Smooth muscle cell (in vitro differentiated cells): ENCODE results near the gene NEK6. TPM values are rescaled to one million over a fixed set of nuclear protein-coding genes. Genes with fewer than 3 reads are reported as not detected.
A peak's percentile ranks its signal among the peaks of the same experiment; 100 is the strongest.

ENCODE experiments used
- DNase-seq: peaks from one replicate; lab custom pipeline; 2025; ENCODE audit not compliant: unreplicated experiment; lab: John Stamatoyannopoulos, UW
- H2AFZ ChIP-seq: fragments of 200-600 bp; sonication (generic); 2 replicates; pipeline ENCODE4 v1.6.0; 2016; ENCODE audit warnings: antibody characterized with exemption, low read depth, mild to moderate bottlenecking
- H3F3A ChIP-seq: fragments of 200-600 bp; sonication (generic); 2 replicates; pipeline ENCODE4 v1.6.0; 2017; ENCODE audit warnings: antibody characterized with exemption, low read depth
- H3K27ac ChIP-seq: fragments of 200-600 bp; sonication (generic); 2 replicates; pipeline ENCODE4 v1.5.1; 2016; ENCODE audit warnings: low read depth, mild to moderate bottlenecking
- H3K27me3 ChIP-seq: fragments of 200-600 bp; sonication (generic); 2 replicates; pipeline ENCODE4 v1.6.1; 2016; ENCODE audit warnings: low read depth, mild to moderate bottlenecking
- H3K36me3 ChIP-seq: fragments of 200-600 bp; sonication (generic); 2 replicates; pipeline ENCODE4 v1.5.1; 2016; ENCODE audit warnings: low read depth
- H3K4me1 ChIP-seq: fragments of 200-600 bp; sonication (generic); 2 replicates; pipeline ENCODE4 v1.5.1; 2016; ENCODE audit warnings: low read depth
- H3K4me2 ChIP-seq: fragments of 200-600 bp; sonication (generic); 2 replicates; pipeline ENCODE4 v1.6.0; 2016; ENCODE audit warnings: mild to moderate bottlenecking
- H3K4me3 ChIP-seq: fragments of 200-600 bp; sonication (generic); 2 replicates; pipeline ENCODE4 v1.5.1; 2016; ENCODE audit warnings: mild to moderate bottlenecking
- H3K79me2 ChIP-seq: fragments of 200-600 bp; sonication (generic); 2 replicates; pipeline ENCODE4 v1.6.0; 2016; ENCODE audit warnings: low read depth, mild to moderate bottlenecking
- H3K9ac ChIP-seq: fragments of 200-600 bp; sonication (generic); 2 replicates; pipeline ENCODE4 v1.6.0; 2016; ENCODE audit warnings: low read depth
- H3K9me3 ChIP-seq: fragments of 200-600 bp; sonication (generic); replicated peaks from 2 replicates; pipeline ENCODE4 v1.5.1; 2016; ENCODE audit warnings: low read depth
- H4K20me1 ChIP-seq: fragments of 200-600 bp; sonication (generic); 2 replicates; pipeline ENCODE4 v1.6.0; 2016; ENCODE audit warnings: low read depth
- CTCF ChIP-seq: fragments of 200-600 bp; sonication (generic); IDR thresholded peaks from 2 replicates; pipeline ENCODE4 v1.5.1; 2017; ENCODE audit warnings: borderline replicate concordance, mild to moderate bottlenecking, antibody characterized with exemption; ENCODE audit not compliant: insufficient read depth, poor library complexity, severe bottlenecking
- WGBS: methylation state at CpG from one replicate; pipeline ENCODE4 v1.1.7; 2016; ENCODE audit warnings: low lambda C conversion rate; 5-methylcytosine and 5-hydroxymethylcytosine counted together
- polyA plus RNA-seq: library from polyadenylated mRNA; unstranded; fragments of >200 nt; fragmentation: Nextera tagmentation; extraction: Ambion mirVana; gene quantifications from 2 replicates; pipeline ENCODE4 v1.2.1, GENCODE V29; 2016
- total RNA-seq: library from RNA; depleted of rRNA; stranded (reverse); fragments of >200 nt; gene quantifications from 2 replicates; pipeline ENCODE4 v1.2.3, GENCODE V29; 2014

The NEK6 gene
- total and polyA plus RNA-seq, 2 experiments from 2014 or later: 45.9 to 108 TPM

GRCh38 chr9:124266139-124266825 lies 8.5 kb downstream of the NEK6 start:
- H2AFZ ChIP-seq: no peak overlapping the region
- H3K4me3 ChIP-seq: no peak overlapping the region
- H3K9ac ChIP-seq: no peak overlapping the region
- no peak for DNase-seq
- H3F3A ChIP-seq: peaks cover 11% of the 10 kb centered on the region
- peak overlapping the region; percentile 51 for H3K4me2 ChIP-seq
- no peaks in the 10 kb centered on the region for H3K27me3 ChIP-seq
- no peaks in the 10 kb centered on the region for H3K9me3 ChIP-seq
- H4K20me1 ChIP-seq: peaks cover 99% of the 10 kb centered on the region
- TF ChIP-seq CTCF: no peak
- peak overlapping the region; percentile 55 for H3K27ac ChIP-seq
- peaks cover 98% of the 10 kb centered on the region for H3K79me2 ChIP-seq
- H3K36me3 ChIP-seq: no peaks in the 10 kb centered on the region
- peaks cover 38% of the 10 kb centered on the region for H3K4me1 ChIP-seq
- WGBS: 84% methylated on average over 13 of the region's 13 CpGs

- Histone ChIP-seq H3K36me3 (no peaks in the 10 kb centered on the region), H3K9me3 (no peaks in the 10 kb centered on the region), H3K9ac (no peak overlapping the region), H3K79me2 (peaks cover 99% of the 10 kb centered on the region), H3K4me1 (peaks cover 34% of the 10 kb centered on the region), H3K4me3 (no peak overlapping the region), H3K27ac (peak overlapping the region; percentile 55), H3K4me2 (peak overlapping the region; percentile 51), H3F3A (peaks cover 7% of the 10 kb centered on the region), H3K27me3 (no peaks in the 10 kb centered on the region), H2AFZ (no peak overlapping the region), H4K20me1 (peaks cover 100% of the 10 kb centered on the region)
- no peak for TF ChIP-seq CTCF
- WGBS: 63% methylated on average over 2 of the region's 2 CpGs
- DNase-seq: no peak
Observed at GRCh38 chr9:124266826-124267201, 9.1 kb downstream of the NEK6 start.

DNA sequence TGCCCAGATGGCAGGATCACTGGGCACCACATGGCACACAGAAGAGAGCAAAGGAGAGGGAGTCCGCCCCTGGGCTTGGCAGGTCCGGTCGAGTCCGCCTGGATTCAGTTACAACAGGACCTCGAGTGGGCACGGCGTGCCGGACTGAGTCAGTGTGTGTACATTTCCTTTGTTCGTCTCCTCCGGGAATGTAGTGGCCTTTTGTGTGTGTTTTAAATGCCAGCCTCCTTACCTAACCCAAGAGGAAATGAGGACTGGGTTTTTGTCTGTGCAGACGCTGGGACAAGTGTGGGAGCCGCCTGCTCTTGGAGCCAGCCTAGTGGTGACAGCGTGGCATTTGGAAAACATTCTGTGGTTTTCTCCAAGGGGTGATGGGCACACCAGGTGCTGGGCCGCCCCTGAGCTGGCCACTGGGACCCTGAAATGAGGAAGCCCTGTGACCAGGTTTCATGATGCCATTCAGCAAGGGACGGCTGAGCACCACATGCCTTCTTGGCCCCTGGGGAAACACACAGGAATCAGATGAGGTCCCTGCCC lies 9.6 kb downstream of the NEK6 start:
- Histone ChIP-seq H3K4me2 (peak overlapping the region; percentile 51), H3K4me1 (peaks cover 34% of the 10 kb centered on the region), H2AFZ (no peak overlapping the region), H3F3A (peaks cover 2% of the 10 kb centered on the region), H3K79me2 (peaks cover 99% of the 10 kb centered on the region), H3K4me3 (no peak overlapping the region), H3K27me3 (no peaks in the 10 kb centered on the region), H3K36me3 (no peaks in the 10 kb centered on the region), H4K20me1 (peaks cover 100% of the 10 kb centered on the region), H3K9me3 (no peaks in the 10 kb centered on the region), H3K9ac (no peak overlapping the region), H3K27ac (peak overlapping the region; percentile 55)
- no peak for DNase-seq
- no peak for TF ChIP-seq CTCF
- WGBS: 49% methylated on average over 15 of the region's 15 CpGs

DNA sequence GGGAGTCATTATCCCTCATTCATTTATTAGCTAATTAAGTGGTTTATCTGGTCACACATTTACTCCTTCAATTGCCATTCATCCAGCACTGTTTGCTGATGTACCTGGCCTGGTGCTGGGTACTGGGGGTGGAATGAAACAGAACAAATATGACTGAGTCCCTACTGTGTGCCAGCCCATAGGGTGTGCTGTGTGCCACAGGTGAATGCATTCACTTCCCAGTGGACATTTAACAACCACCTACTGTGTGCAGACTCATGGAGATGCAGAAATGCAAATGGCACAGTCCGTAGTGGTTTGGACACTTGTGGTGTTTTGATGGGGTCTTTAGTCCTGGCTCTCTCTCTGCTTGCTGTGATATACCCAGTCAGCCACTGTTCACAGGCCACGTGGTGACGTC lies 10.5 kb downstream of the NEK6 start:
- H3F3A ChIP-seq: no peaks in the 10 kb centered on the region
- peaks cover 100% of the 10 kb centered on the region for H3K79me2 ChIP-seq
- H3K27me3 ChIP-seq: no peaks in the 10 kb centered on the region
- H4K20me1 ChIP-seq: peaks cover 100% of the 10 kb centered on the region
- no peaks in the 10 kb centered on the region for H3K36me3 ChIP-seq
- no peak for DNase-seq
- TF ChIP-seq CTCF: no peak
- H3K4me3 ChIP-seq: no peak overlapping the region
- H2AFZ ChIP-seq: no peak overlapping the region
- H3K4me1 ChIP-seq: peaks cover 29% of the 10 kb centered on the region
- WGBS: 70% methylated on average over 3 of the region's 3 CpGs
- no peak overlapping the region for H3K27ac ChIP-seq
- H3K9me3 ChIP-seq: no peaks in the 10 kb centered on the region
- H3K9ac ChIP-seq: no peak overlapping the region
- no peak overlapping the region for H3K4me2 ChIP-seq
